BLaER1 treated with 17β-estradiol and CSF1 and Interleukin-3, amounts not matched to agents 10 nM and 100 nM (cell line): Measurements from ENCODE around the gene CCDC51.

ENCODE experiments used
- H3K27ac ChIP-seq, 11 experiments: shearing (Covaris generic); formaldehyde crosslinking; 2 replicates each; pipeline ENCODE4 v1.8.1; 2022
- H3K27me3 ChIP-seq, 11 experiments: shearing (Covaris generic); formaldehyde crosslinking; 2 replicates each; pipeline ENCODE4 v1.8.1; 2022
- H3K36me3 ChIP-seq, 11 experiments: shearing (Covaris generic); formaldehyde crosslinking; 2 replicates each; pipeline ENCODE4 v1.8.1; 2022
- H3K4me1 ChIP-seq, 10 experiments: shearing (Covaris generic); formaldehyde crosslinking; 2 replicates each; pipeline ENCODE4 v1.8.1; 2022
- H3K4me2 ChIP-seq, 11 experiments: shearing (Covaris generic); formaldehyde crosslinking; 2 replicates each; pipeline ENCODE4 v1.8.1; 2022
- H3K4me3 ChIP-seq, 10 experiments: shearing (Covaris generic); formaldehyde crosslinking; 2 replicates each; pipeline ENCODE4 v1.8.1; 2022
- H3K9ac ChIP-seq, 11 experiments: shearing (Covaris generic); formaldehyde crosslinking; 2 replicates each; pipeline ENCODE4 v1.8.1; 2022
- H3K9me3 ChIP-seq, 11 experiments: shearing (Covaris generic); formaldehyde crosslinking; replicated peaks in 1 of 11; 2 replicates each; pipeline ENCODE4 v1.8.1; 2022
- H4K20me1 ChIP-seq, 11 experiments: shearing (Covaris generic); formaldehyde crosslinking; 2 replicates each; pipeline ENCODE4 v1.8.1; 2022
- Cebpa-rat ChIP-seq, 11 experiments: shearing (Covaris generic); IDR thresholded peaks; 2 replicates each; pipeline ENCODE4 v1.8.1; 2022

Gene CCDC51

GRCh38 chr3:48435223-48435595 lies 4.7 kb downstream of the CCDC51 start:
- Histone ChIP-seq H3K9ac (peak overlapping the region in 10 of 11 experiments; percentile 7 to 39 (median 34); a peak in 12 of 22 replicates), H3K9me3 (no peaks in the 10 kb centered on the region), H3K4me2 (no peak overlapping the region), H3K4me1 (peaks cover 34 to 61% (median 43%) of the 10 kb centered on the region in 10 experiments), H3K27ac (peak overlapping the region in 4 of 11 experiments; percentile 10 to 17 (median 15); a peak in 2 of 22 replicates), H3K4me3 (no peak overlapping the region), H4K20me1 (peaks cover 0 to 12% (median 0%) of the 10 kb centered on the region in 11 experiments; a peak in 6 of 22 replicates), H3K27me3 (no peaks in the 10 kb centered on the region), H3K36me3 (peaks cover 23 to 39% (median 29%) of the 10 kb centered on the region in 11 experiments)
- no peak for TF ChIP-seq Cebpa-rat (IDR thresholded peaks at IDR 0.05)

GRCh38 chr3:48434591-48435222 lies 5.2 kb downstream of the CCDC51 start:
- Histone ChIP-seq H3K27ac (peak overlapping the region in 4 of 11 experiments; percentile 10 to 17 (median 15); a peak in 2 of 22 replicates), H3K36me3 (peaks cover 23 to 39% (median 29%) of the 10 kb centered on the region in 11 experiments), H3K9ac (peak overlapping the region; percentile 7 to 39 (median 34); a peak in 13 of 22 replicates), H4K20me1 (peaks cover 0 to 12% (median 0%) of the 10 kb centered on the region in 11 experiments; a peak in 5 of 22 replicates), H3K4me3 (no peak overlapping the region), H3K9me3 (no peaks in the 10 kb centered on the region), H3K4me2 (no peak overlapping the region), H3K27me3 (no peaks in the 10 kb centered on the region), H3K4me1 (peaks cover 36 to 66% (median 48%) of the 10 kb centered on the region in 10 experiments)
- TF ChIP-seq Cebpa-rat (IDR thresholded peaks at IDR 0.05): no peak

GRCh38 chr3:48433472-48434118 lies 6.3 kb downstream of the CCDC51 start:
- Histone ChIP-seq H3K4me3 (no peak overlapping the region), H3K9me3 (no peaks in the 10 kb centered on the region), H3K27ac (peak overlapping the region in 1 of 11 experiments; percentile 17; a peak in 1 of 22 replicates), H3K36me3 (peaks cover 23 to 39% (median 29%) of the 10 kb centered on the region in 11 experiments), H3K4me2 (no peak overlapping the region), H3K27me3 (no peaks in the 10 kb centered on the region), H3K4me1 (peaks cover 25 to 58% (median 38%) of the 10 kb centered on the region in 10 experiments), H4K20me1 (peaks cover 0 to 12% (median 0%) of the 10 kb centered on the region in 11 experiments; a peak in 5 of 22 replicates), H3K9ac (peak overlapping the region in 6 of 11 experiments; percentile 13 to 39 (median 34); a peak in 6 of 22 replicates)
- no peak for TF ChIP-seq Cebpa-rat (IDR thresholded peaks at IDR 0.05)

GRCh38 chr3:48432411-48433371 lies 7.2 kb downstream of the CCDC51 start:
- peaks cover 25 to 56% (median 42%) of the 10 kb centered on the region in 10 experiments for H3K4me1 ChIP-seq
- no peaks in the 10 kb centered on the region for H3K27me3 ChIP-seq
- H3K4me2 ChIP-seq: no peak overlapping the region
- peak overlapping the region in 4 of 11 experiments; percentile 6 to 47 (median 24); a peak in 5 of 22 replicates for H3K27ac ChIP-seq
- no peak for TF ChIP-seq Cebpa-rat (IDR thresholded peaks at IDR 0.05)
- peaks cover 23 to 39% (median 29%) of the 10 kb centered on the region in 11 experiments for H3K36me3 ChIP-seq
- H4K20me1 ChIP-seq: peaks cover 0 to 19% (median 1%) of the 10 kb centered on the region in 11 experiments; a peak in 10 of 22 replicates
- H3K9ac ChIP-seq: peak overlapping the region in 1 of 11 experiments; percentile 10; a peak in 1 of 22 replicates
- H3K9me3 ChIP-seq: no peaks in the 10 kb centered on the region
- H3K4me3 ChIP-seq: no peak overlapping the region

GRCh38 chr3:48431224-48432029 lies 8.5 kb downstream of the CCDC51 start:
- Histone ChIP-seq H3K9me3 (no peaks in the 10 kb centered on the region), H3K27me3 (no peaks in the 10 kb centered on the region), H3K36me3 (peaks cover 23 to 39% (median 29%) of the 10 kb centered on the region in 11 experiments), H3K4me2 (no peak overlapping the region), H3K4me3 (no peak overlapping the region), H3K9ac (0 out of 22 replicates have a peak overlapping the region, but pooled peaks of 1 of the 11 experiments have one; percentile 10), H3K27ac (no peak overlapping the region; a peak in 1 of 22 replicates), H4K20me1 (peaks cover 0 to 32% (median 9%) of the 10 kb centered on the region in 11 experiments; a peak in 18 of 22 replicates), H3K4me1 (peaks cover 25 to 56% (median 46%) of the 10 kb centered on the region in 10 experiments)
- TF ChIP-seq Cebpa-rat (IDR thresholded peaks at IDR 0.05): no peak

- no peak for TF ChIP-seq Cebpa-rat (IDR thresholded peaks at IDR 0.05)
- H3K4me1 ChIP-seq: peaks cover 28 to 56% (median 46%) of the 10 kb centered on the region in 10 experiments
- H3K9ac ChIP-seq: peak overlapping the region in 5 of 11 experiments; percentile 97 to 99 (median 98); a peak in 5 of 22 replicates
- H4K20me1 ChIP-seq: peaks cover 0 to 37% (median 16%) of the 10 kb centered on the region in 11 experiments; a peak in 17 of 22 replicates
- H3K4me2 ChIP-seq: peak overlapping the region in 9 of 11 experiments; percentile 90 to 100 (median 99); a peak in 16 of 22 replicates
- no peaks in the 10 kb centered on the region for H3K27me3 ChIP-seq
- no peak overlapping the region; a peak in 1 of 20 replicates for H3K4me3 ChIP-seq
- peaks cover 23 to 39% (median 29%) of the 10 kb centered on the region in 11 experiments for H3K36me3 ChIP-seq
- peak overlapping the region in 3 of 11 experiments; percentile 97 to 99 (median 98); a peak in 4 of 22 replicates for H3K27ac ChIP-seq
- no peaks in the 10 kb centered on the region for H3K9me3 ChIP-seq
Measured at GRCh38 chr3:48430708-48431101, 9.2 kb downstream of the CCDC51 start.

- Histone ChIP-seq H3K4me1 (peaks cover 34 to 61% (median 49%) of the 10 kb centered on the region in 10 experiments), H3K4me2 (peak within 1 kb of the TSS; percentile 87 to 100 (median 98)), H3K27ac (peak within 1 kb of the TSS; percentile 67 to 99 (median 96))
Measured at GRCh38 chr3:48429960-48430707, 9.8 kb downstream of the CCDC51 start, which contains the start of gene PLXNB1. PLXNB1 (minus strand) TSS chr3:48430086; CDS start chr3:48424611, 5,475 bp downstream.

More at GRCh38 chr3:48429960-48430707, 9.8 kb downstream of the CCDC51 start, which contains the start of gene PLXNB1:
- H4K20me1 ChIP-seq: peaks cover 0 to 39% (median 22%) of the 10 kb centered on the region in 11 experiments; a peak in 17 of 22 replicates
- H3K9ac ChIP-seq: peak within 1 kb of the TSS; percentile 89 to 100 (median 97)
- TF ChIP-seq Cebpa-rat (IDR thresholded peaks at IDR 0.05): no peak; a peak in 1 of 22 replicates
- H3K27me3 ChIP-seq: no peaks in the 10 kb centered on the region
- no peaks in the 10 kb centered on the region for H3K9me3 ChIP-seq
- peaks cover 23 to 39% (median 29%) of the 10 kb centered on the region in 11 experiments for H3K36me3 ChIP-seq
- peak within 1 kb of the TSS; percentile 88 to 97 (median 92) for H3K4me3 ChIP-seq
